H9 (cell line): ENCODE results near the gene PLCD3. TPM values are rescaled to one million over a fixed set of nuclear protein-coding genes. Genes with fewer than 3 reads are reported as not detected.

ENCODE experiments used
- DNase-seq: peaks from one replicate; pipeline ENCODE4 v3.0.0-alpha.2; 2017
- H2AFZ ChIP-seq: one replicate; pipeline ENCODE4 v1.6.1; 2013; ENCODE audit warnings: mild to moderate bottlenecking, low read length, control low read depth, moderate library complexity
- H2AK5ac ChIP-seq: 2 replicates; pipeline ENCODE4 v1.6.1; 2013; ENCODE audit warnings: low read length, control low read depth, mixed read lengths; ENCODE audit not compliant: insufficient read length
- H2BK120ac ChIP-seq: one replicate; pipeline ENCODE4 v1.6.1; 2013; ENCODE audit warnings: low read depth, mild to moderate bottlenecking, low read length, control low read depth, inconsistent platforms; ENCODE audit not compliant: poor library complexity, severe bottlenecking
- H2BK12ac ChIP-seq: 2 replicates; pipeline ENCODE4 v1.6.1; 2013; ENCODE audit warnings: low read length, control low read depth, mixed read lengths, low read depth; ENCODE audit not compliant: insufficient read length
- H2BK15ac ChIP-seq: 2 replicates; pipeline ENCODE4 v1.6.1; 2013; ENCODE audit warnings: low read depth, low read length, control low read depth
- H2BK20ac ChIP-seq: one replicate; pipeline ENCODE4 v1.6.1; 2013; ENCODE audit warnings: low read depth, mild to moderate bottlenecking, low read length, control low read depth, inconsistent platforms; ENCODE audit not compliant: poor library complexity, severe bottlenecking
- H2BK5ac ChIP-seq: 2 replicates; pipeline ENCODE4 v1.6.1; 2013; ENCODE audit warnings: low read length, control low read depth, mixed read lengths; ENCODE audit not compliant: insufficient read length
- H3K14ac ChIP-seq: 2 replicates; pipeline ENCODE4 v1.6.1; 2013; ENCODE audit warnings: low read length, control low read depth; ENCODE audit not compliant: insufficient read depth
- H3K18ac ChIP-seq: 2 replicates; pipeline ENCODE4 v1.6.1; 2013; ENCODE audit warnings: low read depth, mild to moderate bottlenecking, mixed read lengths, low read length, control low read depth; ENCODE audit not compliant: insufficient read length
- H3K23ac ChIP-seq: 2 replicates; pipeline ENCODE4 v1.6.1; 2013; ENCODE audit warnings: low read length, control low read depth, mixed read lengths, low read depth; ENCODE audit not compliant: insufficient read length
- H3K23me2 ChIP-seq: 2 replicates; pipeline ENCODE4 v1.6.1; 2013; ENCODE audit warnings: low read depth, mild to moderate bottlenecking, mixed read lengths, low read length, control low read depth; ENCODE audit not compliant: insufficient read length, poor library complexity, severe bottlenecking
- H3K27ac ChIP-seq: 2 replicates; pipeline ENCODE4 v1.5.1; 2013; ENCODE audit warnings: low read length, control low read depth, mixed read lengths, low read depth; ENCODE audit not compliant: insufficient read length
- H3K27me3 ChIP-seq: 2 replicates; pipeline ENCODE4 v1.6.1; 2013; ENCODE audit warnings: low read length, control low read depth, inconsistent platforms; ENCODE audit not compliant: insufficient read depth
- H3K4ac ChIP-seq: 2 replicates; pipeline ENCODE4 v1.6.1; 2013; ENCODE audit warnings: low read depth, mild to moderate bottlenecking, control low read depth, inconsistent platforms, low read length, moderate library complexity
- H3K4me1 ChIP-seq: 2 replicates; pipeline ENCODE4 v1.6.1; 2013; ENCODE audit warnings: low read length, control low read depth, inconsistent platforms; ENCODE audit not compliant: insufficient read depth
- H3K4me2 ChIP-seq: 2 replicates; pipeline ENCODE4 v1.6.1; 2013; ENCODE audit warnings: low read length, control low read depth, mixed read lengths; ENCODE audit not compliant: insufficient read length, insufficient read depth
- H3K56ac ChIP-seq: 2 replicates; pipeline ENCODE4 v1.6.1; 2013; ENCODE audit warnings: low read depth, mild to moderate bottlenecking, mixed read lengths, low read length, control low read depth; ENCODE audit not compliant: insufficient read length
- H3K79me1 ChIP-seq: 2 replicates; pipeline ENCODE4 v1.6.1; 2013; ENCODE audit warnings: low read depth, mild to moderate bottlenecking, moderate library complexity, low read length, control low read depth, inconsistent platforms; ENCODE audit not compliant: insufficient read depth, poor library complexity, severe bottlenecking
- H3K79me2 ChIP-seq: 2 replicates; pipeline ENCODE4 v1.6.1; 2013; ENCODE audit warnings: low read length, control low read depth, inconsistent platforms; ENCODE audit not compliant: insufficient read depth
- H3K9ac ChIP-seq: 2 replicates; pipeline ENCODE4 v1.6.1; 2013; ENCODE audit warnings: low read length, control low read depth, mixed read lengths; ENCODE audit not compliant: insufficient read length; ENCODE audit errors: extremely low read depth
- H3K9me3 ChIP-seq: one replicate; pipeline ENCODE4 v1.6.1; 2013; ENCODE audit warnings: low read depth, low read length, inconsistent platforms; ENCODE audit not compliant: control insufficient read depth
- H3T11ph ChIP-seq: one replicate; pipeline ENCODE4 v1.6.1; 2013; ENCODE audit warnings: mild to moderate bottlenecking, low read length, control low read depth, inconsistent platforms
- H4K20me1 ChIP-seq: one replicate; pipeline ENCODE4 v1.6.1; 2013; ENCODE audit not compliant: control insufficient read depth, insufficient read length, insufficient read depth
- H4K5ac ChIP-seq: 2 replicates; pipeline ENCODE4 v1.6.1; 2013; ENCODE audit warnings: low read depth, mild to moderate bottlenecking, mixed read lengths, low read length, control low read depth; ENCODE audit not compliant: insufficient read length
- H4K8ac ChIP-seq: replicated peaks from 2 replicates; pipeline ENCODE4 v1.6.1; 2013; ENCODE audit warnings: low read length, control low read depth, mixed read lengths, low read depth; ENCODE audit not compliant: insufficient read length
- H4K91ac ChIP-seq: 2 replicates; pipeline ENCODE4 v1.6.1; 2013; ENCODE audit warnings: low read depth, mild to moderate bottlenecking, moderate library complexity, mixed read lengths, low read length, control low read depth; ENCODE audit not compliant: insufficient read length
- H3K27ac Mint-ChIP-seq, 3 experiments: 2 replicates in 2 of 3; 3 replicates in 1 of 3; pipeline ENCODE4 v1.8.0; 2020 to 2021; ENCODE audit warnings: mixed read lengths in 3 of 3, mild to moderate bottlenecking in 1 of 3, moderate library complexity in 1 of 3
- H3K27me3 Mint-ChIP-seq: 2 replicates; pipeline ENCODE4 v1.8.0; 2021; ENCODE audit warnings: low read depth, mild to moderate bottlenecking, moderate library complexity, mixed read lengths
- H3K36me3 Mint-ChIP-seq, 3 experiments: 2 replicates in 2 of 3; 3 replicates in 1 of 3; pipeline ENCODE4 v1.8.0; 2020 to 2021; ENCODE audit warnings: low read depth in 3 of 3, mixed read lengths in 3 of 3; ENCODE audit not compliant: insufficient read depth in 1 of 3
- H3K4me1 Mint-ChIP-seq, 2 experiments: 2 replicates each; pipeline ENCODE4 v1.8.0; 2020; ENCODE audit warnings: mixed read lengths in 2 of 2
- H3K4me3 Mint-ChIP-seq, 2 experiments: 2 replicates in 1 of 2; 3 replicates in 1 of 2; pipeline ENCODE4 v1.8.0; 2020 to 2021; ENCODE audit warnings: mild to moderate bottlenecking in 2 of 2, mixed read lengths in 2 of 2, moderate library complexity in 1 of 2
- H3K9me3 Mint-ChIP-seq, 2 experiments: 2 replicates in 1 of 2; 3 replicates in 1 of 2; pipeline ENCODE4 v1.8.0; 2020; ENCODE audit warnings: mild to moderate bottlenecking in 2 of 2, mixed read lengths in 2 of 2, moderate library complexity in 1 of 2
- WGBS: extraction: QIAGEN DNeasy Blood & Tissue Kit; methylation state at CpG from one replicate; pipeline ENCODE4 v1.1.7; 2013; ENCODE audit warnings: missing lambda C conversion rate, low lambda C conversion rate, mixed read lengths; ENCODE audit not compliant: insufficient read length; ENCODE audit errors: extremely low coverage; 5-methylcytosine and 5-hydroxymethylcytosine counted together
- total RNA-seq: library from RNA; stranded (reverse); gene quantifications from 2 replicates; pipeline ENCODE4 v1.2.1, GENCODE V29; 2021
- TF ChIP-seq, protein P1 (sequence below): fragments of 200-600 bp; sonication (generic); conservative IDR thresholded peaks from 3 replicates; pipeline ENCODE4 v1.8.0; 2021; ENCODE audit warnings: antibody characterized with exemption, mild to moderate bottlenecking

PLCD3 gene
- total RNA-seq, 1 experiment from 2014 or later, result 41.6 TPM

DNA sequence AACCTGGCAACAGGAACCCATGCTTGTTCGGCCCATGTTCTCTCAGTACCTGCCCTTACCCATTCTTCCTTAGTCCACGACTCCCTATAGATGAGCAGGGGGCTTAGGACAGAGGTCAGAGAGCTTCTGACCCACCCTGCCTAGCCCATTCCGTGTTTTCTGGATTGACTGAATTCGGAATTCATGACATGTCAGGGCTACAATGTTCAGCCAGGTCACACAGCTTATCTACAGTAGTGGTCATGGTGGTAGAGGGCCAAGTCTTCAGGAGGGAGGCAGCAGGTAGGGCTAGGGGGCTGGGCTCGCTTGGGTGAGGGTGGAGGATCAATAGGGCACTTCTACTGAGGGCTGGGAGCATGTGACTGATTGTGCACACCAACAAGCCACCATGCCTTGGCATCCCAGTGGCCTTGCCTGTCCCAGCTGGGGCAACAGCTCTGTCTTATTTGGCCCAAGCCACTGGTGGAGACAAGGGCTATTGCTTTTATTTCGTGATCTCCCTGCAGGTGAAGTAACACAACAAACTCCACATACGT lies 32.5 kb upstream of the PLCD3 start:
- Histone ChIP-seq H4K91ac (no peak overlapping the region), H2BK15ac (no peak overlapping the region), H2AK5ac (no peak overlapping the region), H3K56ac (no peak overlapping the region), H3K79me1 (no peaks in the 10 kb centered on the region), H4K20me1 (no peaks in the 10 kb centered on the region), H3K23ac (no peak overlapping the region), H3K79me2 (no peaks in the 10 kb centered on the region), H3K27ac (no peak overlapping the region), H2BK20ac (no peak overlapping the region), H3K23me2 (peaks cover 6% of the 10 kb centered on the region), H3K27me3 (no peaks in the 10 kb centered on the region), H2AFZ (no peak overlapping the region), H3K9me3 (no peaks in the 10 kb centered on the region), H3K4ac (no peak overlapping the region), H3K14ac (no peak overlapping the region), H2BK120ac (no peak overlapping the region), H3K9ac (no peak overlapping the region), H4K5ac (no peak overlapping the region), H4K8ac (no peak overlapping the region), H3T11ph (no peak overlapping the region), H3K4me1 (no peaks in the 10 kb centered on the region), H2BK12ac (no peak overlapping the region), H3K4me2 (no peak overlapping the region), H3K18ac (no peak overlapping the region), H2BK5ac (no peak overlapping the region)
- DNase-seq, result no peak
- peaks cover 9 to 13% of the 10 kb centered on the region in 2 experiments for H3K4me1 Mint-ChIP-seq
- no peaks in the 10 kb centered on the region for H3K27me3 Mint-ChIP-seq
- peaks cover 4 to 17% (median 17%) of the 10 kb centered on the region in 3 experiments; a peak in 6 of 7 replicates for H3K36me3 Mint-ChIP-seq
- TF ChIP-seq, protein P1, sequence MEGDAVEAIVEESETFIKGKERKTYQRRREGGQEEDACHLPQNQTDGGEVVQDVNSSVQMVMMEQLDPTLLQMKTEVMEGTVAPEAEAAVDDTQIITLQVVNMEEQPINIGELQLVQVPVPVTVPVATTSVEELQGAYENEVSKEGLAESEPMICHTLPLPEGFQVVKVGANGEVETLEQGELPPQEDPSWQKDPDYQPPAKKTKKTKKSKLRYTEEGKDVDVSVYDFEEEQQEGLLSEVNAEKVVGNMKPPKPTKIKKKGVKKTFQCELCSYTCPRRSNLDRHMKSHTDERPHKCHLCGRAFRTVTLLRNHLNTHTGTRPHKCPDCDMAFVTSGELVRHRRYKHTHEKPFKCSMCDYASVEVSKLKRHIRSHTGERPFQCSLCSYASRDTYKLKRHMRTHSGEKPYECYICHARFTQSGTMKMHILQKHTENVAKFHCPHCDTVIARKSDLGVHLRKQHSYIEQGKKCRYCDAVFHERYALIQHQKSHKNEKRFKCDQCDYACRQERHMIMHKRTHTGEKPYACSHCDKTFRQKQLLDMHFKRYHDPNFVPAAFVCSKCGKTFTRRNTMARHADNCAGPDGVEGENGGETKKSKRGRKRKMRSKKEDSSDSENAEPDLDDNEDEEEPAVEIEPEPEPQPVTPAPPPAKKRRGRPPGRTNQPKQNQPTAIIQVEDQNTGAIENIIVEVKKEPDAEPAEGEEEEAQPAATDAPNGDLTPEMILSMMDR, result no peak
- H3K9me3 Mint-ChIP-seq, result no peaks in the 10 kb centered on the region
- H3K4me3 Mint-ChIP-seq, result no peak overlapping the region; a peak in 1 of 5 replicates
- H3K27ac Mint-ChIP-seq, result no peak overlapping the region; a peak in 2 of 7 replicates
- WGBS, result no CpG with 5 or more reads among the region's 7 CpGs
